Measurements from ENCODE around the gene SULT1C2. TPM values are rescaled to one million over a fixed set of nuclear protein-coding genes. Genes with fewer than 3 reads are reported as not detected.

Gene SULT1C2
- polyA plus RNA-seq, 2 of the 4 experiments (the other 2 are of a cell fraction) = 0.36 to 0.56 TPM

GRCh38 chr2:108309903-108310302, 21.2 kb downstream of the SULT1C2 start:
- no peak overlapping the region for H3K4me2 ChIP-seq
- no peak overlapping the region for H3K27ac ChIP-seq
- no peaks in the 10 kb centered on the region for H3K9me3 ChIP-seq
- peaks cover 2% of the 10 kb centered on the region for H3K4me1 ChIP-seq
- no peak for DNase-seq (ENCODE audit: low read depth in 1 of 2, low spot score in 1 of 2)
- TF ChIP-seq, protein P1, sequence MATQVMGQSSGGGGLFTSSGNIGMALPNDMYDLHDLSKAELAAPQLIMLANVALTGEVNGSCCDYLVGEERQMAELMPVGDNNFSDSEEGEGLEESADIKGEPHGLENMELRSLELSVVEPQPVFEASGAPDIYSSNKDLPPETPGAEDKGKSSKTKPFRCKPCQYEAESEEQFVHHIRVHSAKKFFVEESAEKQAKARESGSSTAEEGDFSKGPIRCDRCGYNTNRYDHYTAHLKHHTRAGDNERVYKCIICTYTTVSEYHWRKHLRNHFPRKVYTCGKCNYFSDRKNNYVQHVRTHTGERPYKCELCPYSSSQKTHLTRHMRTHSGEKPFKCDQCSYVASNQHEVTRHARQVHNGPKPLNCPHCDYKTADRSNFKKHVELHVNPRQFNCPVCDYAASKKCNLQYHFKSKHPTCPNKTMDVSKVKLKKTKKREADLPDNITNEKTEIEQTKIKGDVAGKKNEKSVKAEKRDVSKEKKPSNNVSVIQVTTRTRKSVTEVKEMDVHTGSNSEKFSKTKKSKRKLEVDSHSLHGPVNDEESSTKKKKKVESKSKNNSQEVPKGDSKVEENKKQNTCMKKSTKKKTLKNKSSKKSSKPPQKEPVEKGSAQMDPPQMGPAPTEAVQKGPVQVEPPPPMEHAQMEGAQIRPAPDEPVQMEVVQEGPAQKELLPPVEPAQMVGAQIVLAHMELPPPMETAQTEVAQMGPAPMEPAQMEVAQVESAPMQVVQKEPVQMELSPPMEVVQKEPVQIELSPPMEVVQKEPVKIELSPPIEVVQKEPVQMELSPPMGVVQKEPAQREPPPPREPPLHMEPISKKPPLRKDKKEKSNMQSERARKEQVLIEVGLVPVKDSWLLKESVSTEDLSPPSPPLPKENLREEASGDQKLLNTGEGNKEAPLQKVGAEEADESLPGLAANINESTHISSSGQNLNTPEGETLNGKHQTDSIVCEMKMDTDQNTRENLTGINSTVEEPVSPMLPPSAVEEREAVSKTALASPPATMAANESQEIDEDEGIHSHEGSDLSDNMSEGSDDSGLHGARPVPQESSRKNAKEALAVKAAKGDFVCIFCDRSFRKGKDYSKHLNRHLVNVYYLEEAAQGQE (IDR thresholded peaks at IDR 0.05) = no peak
- TF ChIP-seq ESRRA (IDR thresholded peaks at IDR 0.05; ENCODE audit: borderline replicate concordance, low read length) = no peak
- no peak for TF ChIP-seq SMC3 (IDR thresholded peaks at IDR 0.05)
- TF ChIP-seq, protein P2, sequence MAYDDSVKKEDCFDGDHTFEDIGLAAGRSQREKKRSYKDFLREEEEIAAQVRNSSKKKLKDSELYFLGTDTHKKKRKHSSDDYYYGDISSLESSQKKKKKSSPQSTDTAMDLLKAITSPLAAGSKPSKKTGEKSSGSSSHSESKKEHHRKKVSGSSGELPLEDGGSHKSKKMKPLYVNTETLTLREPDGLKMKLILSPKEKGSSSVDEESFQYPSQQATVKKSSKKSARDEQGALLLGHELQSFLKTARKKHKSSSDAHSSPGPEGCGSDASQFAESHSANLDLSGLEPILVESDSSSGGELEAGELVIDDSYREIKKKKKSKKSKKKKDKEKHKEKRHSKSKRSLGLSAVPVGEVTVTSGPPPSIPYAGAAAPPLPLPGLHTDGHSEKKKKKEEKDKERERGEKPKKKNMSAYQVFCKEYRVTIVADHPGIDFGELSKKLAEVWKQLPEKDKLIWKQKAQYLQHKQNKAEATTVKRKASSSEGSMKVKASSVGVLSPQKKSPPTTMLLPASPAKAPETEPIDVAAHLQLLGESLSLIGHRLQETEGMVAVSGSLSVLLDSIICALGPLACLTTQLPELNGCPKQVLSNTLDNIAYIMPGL (CRISPR knock-in tag; IDR thresholded peaks at IDR 0.05; ENCODE audit: borderline replicate concordance) = no peak
- no peak for TF ChIP-seq JUN (IDR thresholded peaks at IDR 0.05)
- TF ChIP-seq RARB (CRISPR knock-in tag; IDR thresholded peaks at IDR 0.05) = no peak
- TF ChIP-seq, protein P3, sequence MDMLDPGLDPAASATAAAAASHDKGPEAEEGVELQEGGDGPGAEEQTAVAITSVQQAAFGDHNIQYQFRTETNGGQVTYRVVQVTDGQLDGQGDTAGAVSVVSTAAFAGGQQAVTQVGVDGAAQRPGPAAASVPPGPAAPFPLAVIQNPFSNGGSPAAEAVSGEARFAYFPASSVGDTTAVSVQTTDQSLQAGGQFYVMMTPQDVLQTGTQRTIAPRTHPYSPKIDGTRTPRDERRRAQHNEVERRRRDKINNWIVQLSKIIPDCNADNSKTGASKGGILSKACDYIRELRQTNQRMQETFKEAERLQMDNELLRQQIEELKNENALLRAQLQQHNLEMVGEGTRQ (IDR thresholded peaks at IDR 0.05) = no peak
- TF ChIP-seq KDM1A (IDR thresholded peaks at IDR 0.05; ENCODE audit: low read depth) = no peak
- ChIA-PET POLR2A (no interaction called here), CTCF (interaction anchor here (1.2 kb wide), 1 partner anchor 14 kb away, joined by 4 read pairs; no protein-coding TSS in a partner anchor)
- no peak for FAIRE-seq
- H3K4me3 ChIP-seq = no peak overlapping the region
- ATAC-seq = no peak

DNA sequence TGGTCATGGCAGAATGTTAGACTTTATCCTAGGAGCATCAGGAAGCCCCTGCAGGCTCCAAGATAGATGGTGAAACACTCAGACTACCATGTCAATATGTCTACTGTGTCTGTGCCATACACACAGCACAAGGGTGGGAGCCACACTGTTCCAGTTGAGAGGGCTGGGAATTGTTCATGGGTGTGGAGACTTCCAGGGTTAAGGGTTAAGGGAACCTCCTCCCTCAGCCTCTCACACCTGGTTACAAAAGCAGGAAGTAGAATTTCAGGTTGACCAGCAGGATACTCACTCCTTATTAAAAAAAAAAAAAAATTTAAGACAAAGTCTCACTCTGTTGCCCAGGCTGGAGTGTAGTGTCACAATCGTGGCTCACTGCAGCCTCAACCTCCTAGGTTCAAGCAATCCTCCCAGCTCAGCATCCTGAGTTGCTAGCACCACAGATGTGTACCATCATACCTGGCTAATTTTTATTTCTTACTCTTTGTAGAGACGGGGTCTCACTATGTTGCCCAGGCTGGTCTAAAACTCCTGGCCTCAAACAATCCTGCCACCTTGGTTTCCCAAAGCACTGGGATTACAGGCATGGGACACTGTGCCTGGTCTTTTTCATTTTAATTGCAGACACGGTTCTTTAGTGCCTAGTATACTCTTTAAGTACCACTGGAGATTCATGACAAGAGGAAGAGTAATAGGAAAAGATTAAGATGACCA, 26.0 kb downstream of the SULT1C2 start:
- no peak for FAIRE-seq
- no peak for ATAC-seq
- Histone ChIP-seq H3K4me2 (peak overlapping the region; percentile 31), H3K4me1 (peaks cover 22% of the 10 kb centered on the region), H3K9me3 (no peaks in the 10 kb centered on the region), H3K4me3 (no peak overlapping the region), H3K27ac (peak overlapping the region; percentile 34 to 42; a peak in 4 of 6 replicates)
- TF ChIP-seq, protein P4, sequence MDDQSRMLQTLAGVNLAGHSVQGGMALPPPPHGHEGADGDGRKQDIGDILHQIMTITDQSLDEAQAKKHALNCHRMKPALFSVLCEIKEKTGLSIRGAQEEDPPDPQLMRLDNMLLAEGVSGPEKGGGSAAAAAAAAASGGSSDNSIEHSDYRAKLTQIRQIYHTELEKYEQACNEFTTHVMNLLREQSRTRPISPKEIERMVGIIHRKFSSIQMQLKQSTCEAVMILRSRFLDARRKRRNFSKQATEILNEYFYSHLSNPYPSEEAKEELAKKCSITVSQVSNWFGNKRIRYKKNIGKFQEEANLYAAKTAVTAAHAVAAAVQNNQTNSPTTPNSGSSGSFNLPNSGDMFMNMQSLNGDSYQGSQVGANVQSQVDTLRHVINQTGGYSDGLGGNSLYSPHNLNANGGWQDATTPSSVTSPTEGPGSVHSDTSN (IDR thresholded peaks at IDR 0.05) = no peak
- TF ChIP-seq ATOH8 (CRISPR knock-in tag; IDR thresholded peaks at IDR 0.05; ENCODE audit: low read depth) (no peak), TP53 (CRISPR knock-in tag; IDR thresholded peaks at IDR 0.05) (no peak), HOXB5 (CRISPR knock-in tag; IDR thresholded peaks at IDR 0.05) (no peak), TFCP2L1 (CRISPR knock-in tag; IDR thresholded peaks at IDR 0.05) (no peak)
- ChIA-PET CTCF (no interaction called here), POLR2A (no interaction called here)
- 59% methylated on average over 3 of the region's 3 CpGs for WGBS (ENCODE audit: missing lambda C conversion rate)
- no peak for DNase-seq (ENCODE audit: low read depth in 1 of 2, low spot score in 1 of 2)
